Measurements from ENCODE around the gene MAN2A1.
A peak's percentile ranks its signal among the peaks of the same experiment; 100 is the strongest.

Gene MAN2A1

GRCh38 chr5:109863752-109864151 is 174.0 kb downstream of the MAN2A1 start:
- no peak overlapping the region for H3K4me3 ChIP-seq (ENCODE audit: low read depth, low read length)
- DNase-seq (ENCODE audit: low read depth): no peak
- in situ Hi-C loops (cut with HindIII; ENCODE audit: low sequenced_read_pairs): no loop called here
- no peak for TF ChIP-seq CTCF (IDR thresholded peaks at IDR 0.05; ENCODE audit: low read depth, low read length, missing control alignments)

GRCh38 chr5:109865637-109866036 is 175.9 kb downstream of the MAN2A1 start:
- in situ Hi-C loops (cut with HindIII; ENCODE audit: low sequenced_read_pairs): no loop called here
- no peak for TF ChIP-seq CTCF (IDR thresholded peaks at IDR 0.05; ENCODE audit: low read depth, low read length, missing control alignments)
- peak; percentile 96 for DNase-seq (ENCODE audit: low read depth)
- no peak overlapping the region for H3K4me3 ChIP-seq (ENCODE audit: low read depth, low read length)

GRCh38 chr5:109866051-109866450 is 176.3 kb downstream of the MAN2A1 start:
- no peak overlapping the region for H3K4me3 ChIP-seq (ENCODE audit: low read depth, low read length)
- in situ Hi-C loops (cut with HindIII; ENCODE audit: low sequenced_read_pairs): no loop called here
- no peak for DNase-seq (ENCODE audit: low read depth)
- no peak for TF ChIP-seq CTCF (IDR thresholded peaks at IDR 0.05; ENCODE audit: low read depth, low read length, missing control alignments)

GRCh38 chr5:109868737-109869136 is 179.0 kb downstream of the MAN2A1 start:
- in situ Hi-C loops (cut with HindIII; ENCODE audit: low sequenced_read_pairs): no loop called here
- DNase-seq (ENCODE audit: low read depth): no peak
- no peak overlapping the region for H3K4me3 ChIP-seq (ENCODE audit: low read depth, low read length)
- TF ChIP-seq CTCF (IDR thresholded peaks at IDR 0.05; ENCODE audit: low read depth, low read length, missing control alignments): no peak

GRCh38 chr5:109873687-109874086 is 184.0 kb downstream of the MAN2A1 start:
- in situ Hi-C loops (cut with HindIII; ENCODE audit: low sequenced_read_pairs): no loop called here
- TF ChIP-seq CTCF (IDR thresholded peaks at IDR 0.05; ENCODE audit: low read depth, low read length, missing control alignments): no peak
- H3K4me3 ChIP-seq (ENCODE audit: low read depth, low read length): no peak overlapping the region
- DNase-seq (ENCODE audit: low read depth): no peak

- DNase-seq (ENCODE audit: low read depth): no peak
- TF ChIP-seq CTCF (IDR thresholded peaks at IDR 0.05; ENCODE audit: low read depth, low read length, missing control alignments): no peak
- in situ Hi-C loops (cut with HindIII; ENCODE audit: low sequenced_read_pairs): no loop called here
- H3K4me3 ChIP-seq (ENCODE audit: low read depth, low read length): no peak overlapping the region
Observed at GRCh38 chr5:109874108-109874507, 184.4 kb downstream of the MAN2A1 start.

Measured in astrocyte of the cerebellum (primary cell).